ENCODE results near the gene TFB1M. TPM values are rescaled to one million over a fixed set of nuclear protein-coding genes. Genes with fewer than 3 reads are reported as not detected.
A peak's percentile ranks its signal among the peaks of the same experiment; 100 is the strongest.

TFB1M gene
- total RNA-seq, 1 experiment from 2014 or later, result 19.5 TPM

DNA sequence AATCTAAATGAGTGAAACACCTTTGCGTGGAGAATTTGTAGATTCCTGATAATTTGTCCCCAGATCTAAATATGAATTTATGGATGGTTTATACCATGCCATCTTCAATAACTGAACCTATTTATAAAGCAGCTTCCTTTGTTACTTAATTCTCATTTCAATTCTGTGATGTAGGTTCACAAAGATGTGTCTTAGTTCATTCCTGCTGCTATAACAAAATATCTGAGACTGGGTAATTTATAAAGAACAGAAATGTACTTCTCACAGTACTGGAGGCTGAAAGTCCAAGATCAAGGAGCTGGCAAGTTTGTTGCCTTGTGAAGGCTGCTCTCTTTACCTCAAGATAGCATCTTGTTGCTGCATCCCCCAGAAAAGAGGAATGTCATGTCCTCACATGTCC lies 2.1 kb upstream of the TFB1M start:
- peaks cover 28% of the 10 kb centered on the region for H3K79me2 ChIP-seq (ENCODE audit: low read depth)
- TF ChIP-seq, protein P1, sequence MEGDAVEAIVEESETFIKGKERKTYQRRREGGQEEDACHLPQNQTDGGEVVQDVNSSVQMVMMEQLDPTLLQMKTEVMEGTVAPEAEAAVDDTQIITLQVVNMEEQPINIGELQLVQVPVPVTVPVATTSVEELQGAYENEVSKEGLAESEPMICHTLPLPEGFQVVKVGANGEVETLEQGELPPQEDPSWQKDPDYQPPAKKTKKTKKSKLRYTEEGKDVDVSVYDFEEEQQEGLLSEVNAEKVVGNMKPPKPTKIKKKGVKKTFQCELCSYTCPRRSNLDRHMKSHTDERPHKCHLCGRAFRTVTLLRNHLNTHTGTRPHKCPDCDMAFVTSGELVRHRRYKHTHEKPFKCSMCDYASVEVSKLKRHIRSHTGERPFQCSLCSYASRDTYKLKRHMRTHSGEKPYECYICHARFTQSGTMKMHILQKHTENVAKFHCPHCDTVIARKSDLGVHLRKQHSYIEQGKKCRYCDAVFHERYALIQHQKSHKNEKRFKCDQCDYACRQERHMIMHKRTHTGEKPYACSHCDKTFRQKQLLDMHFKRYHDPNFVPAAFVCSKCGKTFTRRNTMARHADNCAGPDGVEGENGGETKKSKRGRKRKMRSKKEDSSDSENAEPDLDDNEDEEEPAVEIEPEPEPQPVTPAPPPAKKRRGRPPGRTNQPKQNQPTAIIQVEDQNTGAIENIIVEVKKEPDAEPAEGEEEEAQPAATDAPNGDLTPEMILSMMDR (conservative IDR thresholded peaks at IDR 0.05), result no peak
- no peak for TF ChIP-seq EZH2 (IDR thresholded peaks at IDR 0.05; ENCODE audit: low read depth)
- H3K4me2 ChIP-seq, result peak overlapping the region; percentile 84; the same call in 1 of the 2 replicates
- ChIA-PET CTCF (no interaction called here), POLR2A (ENCODE audit: unreplicated experiment) (no interaction called here)
- H3K9me3 ChIP-seq (ENCODE audit: insufficient read depth, low read depth), result no peaks in the 10 kb centered on the region
- peaks cover 10% of the 10 kb centered on the region; the same call in 1 of the 2 replicates for H3F3A ChIP-seq (ENCODE audit: insufficient read depth, low read depth)
- BruUV-seq (replicated peaks), result no TSS peak
- H3K9me2 ChIP-seq (ENCODE audit: insufficient read depth), result no peaks in the 10 kb centered on the region
- intact Hi-C loops (cut with micrococcal nuclease; ENCODE audit: unreplicated experiment), result loop anchor here (10.0 kb wide), 1 partner anchor 642 kb away; no protein-coding TSS in a partner anchor
- no peak overlapping the region for H2AFZ ChIP-seq
- peak overlapping the region; percentile 24; the same call in 1 of the 2 replicates for H3K4me3 ChIP-seq
- no peak overlapping the region for H3K27ac ChIP-seq
- H4K20me1 ChIP-seq (ENCODE audit: insufficient read depth), result peaks cover 3% of the 10 kb centered on the region; the same call in 1 of the 2 replicates
- H3K36me3 ChIP-seq (ENCODE audit: low read depth), result peaks cover 11% of the 10 kb centered on the region; the same call in 1 of the 2 replicates
- H3K27me3 ChIP-seq (ENCODE audit: insufficient read depth, low read depth), result no peaks in the 10 kb centered on the region
- DNase-seq, result no peak
- peaks cover 19% of the 10 kb centered on the region; the same call in 1 of the 2 replicates for H3K4me1 ChIP-seq (replicated peaks; ENCODE audit: insufficient read depth)

DNA sequence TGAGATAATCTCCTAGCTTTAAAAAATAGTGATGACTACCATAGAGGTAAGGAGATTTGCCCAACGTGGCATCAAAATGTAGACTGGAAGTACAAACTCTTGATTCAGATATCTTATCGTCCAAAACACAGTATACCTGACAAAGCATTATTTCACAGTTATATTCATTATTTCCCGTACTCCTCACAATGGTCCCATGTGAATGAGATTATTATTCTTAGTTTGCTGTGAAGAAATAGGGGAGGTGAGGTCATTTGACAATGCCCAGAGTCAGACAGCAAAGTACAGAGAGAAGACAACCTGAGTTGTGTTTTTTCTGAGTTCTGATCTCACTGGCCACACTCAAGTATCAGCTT lies 1.2 kb upstream of the TFB1M start:
- Histone ChIP-seq H3K4me2 (peak overlapping the region; percentile 84), H3K9me3 (ENCODE audit: insufficient read depth, low read depth) (no peaks in the 10 kb centered on the region), H4K20me1 (ENCODE audit: insufficient read depth) (peaks cover 3% of the 10 kb centered on the region; the same call in 1 of the 2 replicates), H3K9me2 (ENCODE audit: insufficient read depth) (no peaks in the 10 kb centered on the region), H3K27me3 (ENCODE audit: insufficient read depth, low read depth) (no peaks in the 10 kb centered on the region), H3F3A (ENCODE audit: insufficient read depth, low read depth) (peaks cover 10% of the 10 kb centered on the region; the same call in 1 of the 2 replicates), H3K4me1 (replicated peaks; ENCODE audit: insufficient read depth) (peaks cover 23% of the 10 kb centered on the region), H3K27ac (peak overlapping the region; percentile 77), H3K4me3 (peak overlapping the region; percentile 85), H3K79me2 (ENCODE audit: low read depth) (peaks cover 29% of the 10 kb centered on the region), H3K36me3 (ENCODE audit: low read depth) (peaks cover 19% of the 10 kb centered on the region; the same call in 1 of the 2 replicates), H2AFZ (peak overlapping the region; percentile 84)
- intact Hi-C loops (cut with micrococcal nuclease; ENCODE audit: unreplicated experiment), result loop anchor here (10.0 kb wide), 1 partner anchor 641 kb away; no protein-coding TSS in a partner anchor
- no peak for TF ChIP-seq EZH2 (IDR thresholded peaks at IDR 0.05; ENCODE audit: low read depth)
- TF ChIP-seq, protein P1 (conservative IDR thresholded peaks at IDR 0.05), result no peak
- no TSS peak for BruUV-seq (replicated peaks)
- CTCF ChIA-PET, result no interaction called here
- POLR2A ChIA-PET (ENCODE audit: unreplicated experiment), result no interaction called here
- DNase-seq, result no peak

DNA sequence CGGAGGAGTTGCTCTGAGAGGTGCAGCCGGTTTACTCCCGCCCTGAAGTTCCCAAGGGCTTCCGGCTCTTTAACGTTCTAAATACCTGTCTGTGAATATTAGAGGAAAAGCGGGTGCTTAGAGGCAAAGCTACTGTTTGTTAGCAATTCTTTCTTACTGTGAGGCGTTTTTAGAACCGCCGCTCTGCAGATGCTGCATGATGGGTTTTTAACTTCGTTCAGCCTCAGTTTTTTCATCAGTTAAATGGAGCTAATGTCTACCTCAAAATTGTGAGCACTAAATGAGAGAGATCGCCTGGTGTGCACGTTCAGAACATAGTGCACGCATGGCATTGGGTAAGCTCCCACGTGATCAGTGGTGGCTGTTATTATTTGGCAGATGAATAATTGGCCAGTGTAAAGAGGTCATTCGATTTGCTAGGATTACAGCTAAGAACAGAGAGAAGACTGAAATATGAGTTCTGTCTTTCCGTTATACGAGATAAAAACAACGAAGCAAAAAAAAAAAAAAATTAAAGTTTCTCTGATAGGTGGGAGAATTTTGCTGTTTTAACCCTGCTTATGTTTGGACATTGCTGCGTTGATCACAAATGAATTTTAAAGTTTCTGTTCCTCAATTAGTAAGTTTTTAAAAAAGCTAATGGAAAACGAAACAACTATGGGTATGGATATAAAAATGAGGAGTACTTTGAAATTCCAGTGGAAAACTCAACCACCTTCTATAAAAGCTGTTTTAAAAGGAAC lies 660 bp upstream of the TFB1M start:
- Histone ChIP-seq H3K4me2 (peak overlapping the region; percentile 84), H3K4me3 (peak overlapping the region; percentile 85), H3K36me3 (ENCODE audit: low read depth) (peaks cover 23% of the 10 kb centered on the region; the same call in 1 of the 2 replicates), H4K20me1 (ENCODE audit: insufficient read depth) (peaks cover 3% of the 10 kb centered on the region; the same call in 1 of the 2 replicates), H3K4me1 (replicated peaks; ENCODE audit: insufficient read depth) (peaks cover 29% of the 10 kb centered on the region), H3K9me3 (ENCODE audit: insufficient read depth, low read depth) (no peaks in the 10 kb centered on the region), H3K27ac (peak overlapping the region; percentile 77), H3K9me2 (ENCODE audit: insufficient read depth) (no peaks in the 10 kb centered on the region), H3K27me3 (ENCODE audit: insufficient read depth, low read depth) (no peaks in the 10 kb centered on the region), H3K79me2 (ENCODE audit: low read depth) (peaks cover 29% of the 10 kb centered on the region), H3F3A (ENCODE audit: insufficient read depth, low read depth) (peaks cover 10% of the 10 kb centered on the region; the same call in 1 of the 2 replicates), H2AFZ (peak overlapping the region; percentile 84)
- ChIA-PET POLR2A (ENCODE audit: unreplicated experiment) (interaction anchor here (0.6 kb wide), 2 partner anchors 17 to 173 kb away, joined by 3 to 8 read pairs; no protein-coding TSS in a partner anchor), CTCF (interaction anchor here (0.6 to 0.7 kb wide), 3 partner anchors 181 to 927 kb away, joined by 4 to 11 read pairs (median 7); no protein-coding TSS in a partner anchor)
- peak in 1 of 2 experiments; percentile 65 for DNase-seq
- TF ChIP-seq EZH2 (IDR thresholded peaks at IDR 0.05; ENCODE audit: low read depth), result no peak
- TF ChIP-seq, protein P1 (conservative IDR thresholded peaks at IDR 0.05), result no peak
- intact Hi-C loops (cut with micrococcal nuclease; ENCODE audit: unreplicated experiment), result loop anchor here (5.0 to 10.0 kb wide), 2 partner anchors 128 to 640 kb away; no protein-coding TSS in a partner anchor
- TSS peak; percentile 84 for BruUV-seq (replicated peaks)
